Calu3 (cell line): ENCODE data around the gene TRMT112. TPM values are rescaled to one million over a fixed set of nuclear protein-coding genes. Genes with fewer than 3 reads are reported as not detected.

ENCODE experiments used
- BruUV-seq: library from RNA; stranded (reverse); fragments of 400-500 nt; replicated peaks from 2 replicates; lab custom pipeline; 2021; lab: Mats Ljungman, UMichigan
- CTCF ChIA-PET: fragments of 300-600 bp; sonication (Branson Sonifier 250); formaldehyde crosslinking; loops from one replicate; lab custom pipeline; 2022; ENCODE audit warnings: antibody characterized with exemption; lab: Charles Lee
- DNase-seq: peaks from one replicate; pipeline ENCODE4 v3.0.0; 2022
- H3K27ac Mint-ChIP-seq: one replicate; pipeline ENCODE4 v1.8.0; 2022; ENCODE audit warnings: mixed read lengths; ENCODE audit not compliant: unreplicated experiment
- H3K27me3 Mint-ChIP-seq: one replicate; pipeline ENCODE4 v1.8.0; 2022; ENCODE audit warnings: mixed read lengths; ENCODE audit not compliant: unreplicated experiment
- H3K36me3 Mint-ChIP-seq: one replicate; pipeline ENCODE4 v1.8.0; 2022; ENCODE audit warnings: mild to moderate bottlenecking, moderate library complexity, mixed read lengths; ENCODE audit not compliant: insufficient read depth, unreplicated experiment
- H3K4me1 Mint-ChIP-seq: one replicate; pipeline ENCODE4 v1.8.0; 2022; ENCODE audit warnings: mild to moderate bottlenecking, low read depth, mixed read lengths; ENCODE audit not compliant: unreplicated experiment
- H3K4me3 Mint-ChIP-seq: one replicate; pipeline ENCODE4 v1.8.0; 2022; ENCODE audit warnings: mild to moderate bottlenecking, low read depth, moderate library complexity, mixed read lengths; ENCODE audit not compliant: unreplicated experiment
- H3K9me3 Mint-ChIP-seq: one replicate; pipeline ENCODE4 v1.8.0; 2022; ENCODE audit warnings: low read depth, mixed read lengths; ENCODE audit not compliant: unreplicated experiment
- intact Hi-C: fragments of 100-400 bp; cut with micrococcal nuclease; formaldehyde crosslinking; loops from one replicate; pipeline ENCODE4 v1.10.0; 2022; ENCODE audit not compliant: unreplicated experiment
- microRNA-seq: library from miRNA; unstranded; fragments of <30 nt; microRNA quantifications from one replicate; pipeline ENCODE4 v1.2.0, GENCODE V29; 2022
- total RNA-seq: library from RNA; stranded (reverse); gene quantifications from 2 replicates; pipeline ENCODE4 v1.2.3, GENCODE V29; 2022
- TF ChIP-seq, protein P1 (sequence below): fragments of 200-600 bp; IDR thresholded peaks from one replicate; pipeline ENCODE4 v1.8.0; 2022; ENCODE audit warnings: antibody characterized with exemption; ENCODE audit not compliant: unreplicated experiment

TRMT112 gene
- total RNA-seq, 1 experiment from 2014 or later = 197 TPM

DNA sequence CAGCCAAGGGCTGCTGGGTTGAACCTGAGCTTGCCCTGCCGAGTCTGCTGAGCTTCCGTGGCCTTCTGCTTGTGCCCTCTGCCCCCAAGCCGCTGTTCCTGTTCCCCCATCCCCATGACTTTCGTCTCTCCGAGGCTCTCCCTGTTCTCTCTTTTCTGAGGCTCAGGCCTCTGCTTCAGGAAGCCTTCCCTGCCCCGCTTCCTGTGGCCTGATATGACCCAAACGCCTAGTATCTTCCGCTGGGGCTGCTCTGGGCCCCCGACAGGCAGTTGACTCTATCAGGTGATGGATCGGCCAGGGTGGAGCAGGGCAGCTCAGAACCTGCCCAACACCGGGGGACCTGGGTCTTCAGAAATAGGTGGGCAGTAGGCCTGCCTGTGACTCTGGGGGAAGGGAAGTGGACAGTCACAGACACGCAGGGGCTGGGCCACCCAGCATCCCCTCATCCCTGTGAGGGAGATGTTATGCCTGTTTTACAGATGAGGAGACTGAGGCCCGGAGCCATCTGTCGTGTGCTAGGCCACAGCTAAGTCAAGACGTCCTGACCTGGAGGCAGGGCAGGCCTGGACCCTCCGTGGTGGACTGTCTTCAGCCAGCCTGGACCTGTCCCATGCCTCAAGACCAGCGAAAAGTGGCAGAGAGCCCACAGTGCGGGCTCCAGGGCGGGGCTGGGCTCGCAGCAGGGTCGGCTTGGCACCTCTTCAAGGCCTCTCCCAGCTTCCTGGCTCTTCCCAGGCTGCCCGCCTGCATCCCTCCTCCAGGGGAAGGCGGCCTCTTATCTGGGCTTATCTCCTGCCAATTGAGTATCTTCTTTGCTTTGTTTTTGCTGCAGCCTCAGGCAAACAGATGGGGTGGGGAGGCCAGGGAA lies 49.1 kb downstream of the TRMT112 start:
- no peak for DNase-seq
- Mint-ChIP-seq H3K27me3 (no peaks in the 10 kb centered on the region), H3K4me3 (peak overlapping the region; percentile 94), H3K9me3 (no peaks in the 10 kb centered on the region), H3K4me1 (peaks cover 18% of the 10 kb centered on the region), H3K36me3 (peaks cover 58% of the 10 kb centered on the region), H3K27ac (peak overlapping the region; percentile 97)
- CTCF ChIA-PET = interaction anchor here (0.5 to 1.4 kb wide), 6 partner anchors 8 to 87 kb away, joined by 3 to 8 read pairs (median 4); partner anchors contain the start of gene FKBP2
- BruUV-seq = no TSS peak
- intact Hi-C loops = no loop called here
- TF ChIP-seq, protein P1, sequence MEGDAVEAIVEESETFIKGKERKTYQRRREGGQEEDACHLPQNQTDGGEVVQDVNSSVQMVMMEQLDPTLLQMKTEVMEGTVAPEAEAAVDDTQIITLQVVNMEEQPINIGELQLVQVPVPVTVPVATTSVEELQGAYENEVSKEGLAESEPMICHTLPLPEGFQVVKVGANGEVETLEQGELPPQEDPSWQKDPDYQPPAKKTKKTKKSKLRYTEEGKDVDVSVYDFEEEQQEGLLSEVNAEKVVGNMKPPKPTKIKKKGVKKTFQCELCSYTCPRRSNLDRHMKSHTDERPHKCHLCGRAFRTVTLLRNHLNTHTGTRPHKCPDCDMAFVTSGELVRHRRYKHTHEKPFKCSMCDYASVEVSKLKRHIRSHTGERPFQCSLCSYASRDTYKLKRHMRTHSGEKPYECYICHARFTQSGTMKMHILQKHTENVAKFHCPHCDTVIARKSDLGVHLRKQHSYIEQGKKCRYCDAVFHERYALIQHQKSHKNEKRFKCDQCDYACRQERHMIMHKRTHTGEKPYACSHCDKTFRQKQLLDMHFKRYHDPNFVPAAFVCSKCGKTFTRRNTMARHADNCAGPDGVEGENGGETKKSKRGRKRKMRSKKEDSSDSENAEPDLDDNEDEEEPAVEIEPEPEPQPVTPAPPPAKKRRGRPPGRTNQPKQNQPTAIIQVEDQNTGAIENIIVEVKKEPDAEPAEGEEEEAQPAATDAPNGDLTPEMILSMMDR = no peak

GRCh38 chr11:64267207-64267945 lies 50.0 kb downstream of the TRMT112 start:
- TF ChIP-seq, protein P1 = no peak
- Mint-ChIP-seq H3K36me3 (peaks cover 61% of the 10 kb centered on the region), H3K4me3 (no peak overlapping the region), H3K27ac (no peak overlapping the region), H3K9me3 (no peaks in the 10 kb centered on the region), H3K4me1 (peaks cover 18% of the 10 kb centered on the region), H3K27me3 (no peaks in the 10 kb centered on the region)
- no TSS peak for BruUV-seq
- intact Hi-C loops = no loop called here
- DNase-seq = no peak
- CTCF ChIA-PET = interaction anchor here (0.7 kb wide), 1 partner anchor 17 kb away, joined by 8 read pairs; no protein-coding TSS in a partner anchor

Small RNA genes within 50 kb of the gene (microRNA-seq; reads per million reads assigned to microRNA genes)
- gene MIR7155 = not detected

Other genes with a start within 250 kb of the TRMT112 start
- 35.7 and 38.0 TPM in 2 replicates for gene MACROD1, start 151.4 kb downstream of the TRMT112 start, total RNA-seq
- gene STIP1, start 131.4 kb downstream of the TRMT112 start, total RNA-seq = 344 and 391 TPM in 2 replicates
- gene FERMT3, start 110.8 kb downstream of the TRMT112 start, total RNA-seq = 16.6 and 18.6 TPM in 2 replicates
- 43.1 TPM in 2 replicates for gene TRPT1, start 91.4 kb downstream of the TRMT112 start, total RNA-seq
- gene NUDT22, start 91.3 kb downstream of the TRMT112 start, total RNA-seq = 58.7 and 63.6 TPM in 2 replicates
- gene DNAJC4, start 87.0 kb downstream of the TRMT112 start, total RNA-seq = 26.6 and 28.0 TPM in 2 replicates
- gene VEGFB, start 83.0 kb downstream of the TRMT112 start, total RNA-seq = 88.8 and 91.5 TPM in 2 replicates
- gene FKBP2, start 76.5 kb downstream of the TRMT112 start, total RNA-seq = 87.4 and 91.3 TPM in 2 replicates
- gene PPP1R14B, start 70.6 kb downstream of the TRMT112 start, total RNA-seq = 276 and 334 TPM in 2 replicates
- 35.9 and 39.5 TPM in 2 replicates for gene PLCB3, start 66.0 kb downstream of the TRMT112 start, total RNA-seq
- gene BAD, start 32.9 kb downstream of the TRMT112 start, total RNA-seq = 30.2 and 33.6 TPM in 2 replicates
- 33.3 and 37.0 TPM in 2 replicates for gene GPR137, start 31.7 kb downstream of the TRMT112 start, total RNA-seq
- gene KCNK4, start 26.3 kb downstream of the TRMT112 start, total RNA-seq = not detected in 2 replicates
- gene CATSPERZ, start 17.2 kb downstream of the TRMT112 start, total RNA-seq = 0.85 TPM in 1 of 2 replicates, not detected in the other
- 53.4 and 59.7 TPM in 2 replicates for gene ESRRA, start 12.0 kb downstream of the TRMT112 start, total RNA-seq
- 165 TPM in 2 replicates for gene PRDX5, start 562 bp upstream of the TRMT112 start, total RNA-seq
- gene CCDC88B, start 22.6 kb upstream of the TRMT112 start, total RNA-seq = 7.6 and 8.2 TPM in 2 replicates
- 46.0 and 56.5 TPM in 2 replicates for gene RPS6KA4, start 41.6 kb upstream of the TRMT112 start, total RNA-seq
- not detected in 2 replicates for gene SLC22A11, start 238.4 kb upstream of the TRMT112 start, total RNA-seq